GM12801 (cell line): ENCODE data around the gene WDR64.

ENCODE experiments used
- TF ChIP-seq, protein P1 (sequence below): IDR thresholded peaks from one replicate; pipeline ENCODE4 v1.5.1; 2011; ENCODE audit warnings: control low read depth; ENCODE audit not compliant: insufficient read length; ENCODE audit errors: extremely low read depth

Gene WDR64

DNA sequence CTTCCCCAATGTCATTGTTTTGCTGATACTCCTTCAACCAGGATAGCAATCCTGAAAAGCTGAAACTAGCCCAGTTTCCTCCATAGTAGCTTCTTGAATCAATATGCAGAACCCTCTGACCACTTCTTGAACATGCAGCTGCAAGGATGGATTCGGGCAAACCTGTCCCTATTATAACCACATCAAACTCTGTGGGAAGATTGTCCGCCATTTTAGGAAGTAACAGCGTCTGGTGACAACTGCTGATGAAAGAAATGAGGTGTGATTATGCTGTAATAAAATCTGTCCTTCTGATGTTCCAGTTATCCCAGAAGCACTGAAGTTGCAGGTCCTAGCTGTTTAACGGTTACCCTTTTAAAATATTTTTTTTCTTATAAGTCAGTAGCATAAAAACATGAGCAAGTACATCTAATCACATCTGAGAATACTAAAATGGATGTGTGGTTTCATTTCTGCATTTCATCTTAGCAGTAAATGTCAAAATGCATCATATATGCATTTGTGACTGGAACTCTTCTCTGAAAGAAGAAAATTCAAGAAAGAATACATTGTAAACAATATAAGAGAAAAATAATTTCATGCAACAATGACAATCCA, 16.4 kb upstream of the WDR64 start:
- TF ChIP-seq, protein P1, sequence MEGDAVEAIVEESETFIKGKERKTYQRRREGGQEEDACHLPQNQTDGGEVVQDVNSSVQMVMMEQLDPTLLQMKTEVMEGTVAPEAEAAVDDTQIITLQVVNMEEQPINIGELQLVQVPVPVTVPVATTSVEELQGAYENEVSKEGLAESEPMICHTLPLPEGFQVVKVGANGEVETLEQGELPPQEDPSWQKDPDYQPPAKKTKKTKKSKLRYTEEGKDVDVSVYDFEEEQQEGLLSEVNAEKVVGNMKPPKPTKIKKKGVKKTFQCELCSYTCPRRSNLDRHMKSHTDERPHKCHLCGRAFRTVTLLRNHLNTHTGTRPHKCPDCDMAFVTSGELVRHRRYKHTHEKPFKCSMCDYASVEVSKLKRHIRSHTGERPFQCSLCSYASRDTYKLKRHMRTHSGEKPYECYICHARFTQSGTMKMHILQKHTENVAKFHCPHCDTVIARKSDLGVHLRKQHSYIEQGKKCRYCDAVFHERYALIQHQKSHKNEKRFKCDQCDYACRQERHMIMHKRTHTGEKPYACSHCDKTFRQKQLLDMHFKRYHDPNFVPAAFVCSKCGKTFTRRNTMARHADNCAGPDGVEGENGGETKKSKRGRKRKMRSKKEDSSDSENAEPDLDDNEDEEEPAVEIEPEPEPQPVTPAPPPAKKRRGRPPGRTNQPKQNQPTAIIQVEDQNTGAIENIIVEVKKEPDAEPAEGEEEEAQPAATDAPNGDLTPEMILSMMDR: no peak

DNA sequence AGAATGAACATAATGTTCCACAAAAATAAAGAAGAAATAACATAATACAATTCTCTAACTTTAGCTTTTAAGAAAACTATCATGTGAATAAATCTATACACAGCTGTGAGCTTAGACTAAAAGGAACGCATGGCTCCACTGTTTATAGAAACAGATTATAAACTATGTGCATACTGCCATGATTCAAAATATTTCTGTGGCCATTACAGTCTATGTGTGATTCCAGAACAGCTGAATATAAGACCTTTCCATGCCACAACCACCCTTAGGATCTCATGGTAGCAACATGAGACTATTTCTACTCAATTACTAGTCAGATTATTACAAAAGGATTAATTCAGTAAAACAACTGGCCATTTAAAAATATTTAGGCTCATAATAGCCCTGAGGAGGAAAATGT, 15.8 kb upstream of the WDR64 start:
- TF ChIP-seq, protein P1: no peak

DNA sequence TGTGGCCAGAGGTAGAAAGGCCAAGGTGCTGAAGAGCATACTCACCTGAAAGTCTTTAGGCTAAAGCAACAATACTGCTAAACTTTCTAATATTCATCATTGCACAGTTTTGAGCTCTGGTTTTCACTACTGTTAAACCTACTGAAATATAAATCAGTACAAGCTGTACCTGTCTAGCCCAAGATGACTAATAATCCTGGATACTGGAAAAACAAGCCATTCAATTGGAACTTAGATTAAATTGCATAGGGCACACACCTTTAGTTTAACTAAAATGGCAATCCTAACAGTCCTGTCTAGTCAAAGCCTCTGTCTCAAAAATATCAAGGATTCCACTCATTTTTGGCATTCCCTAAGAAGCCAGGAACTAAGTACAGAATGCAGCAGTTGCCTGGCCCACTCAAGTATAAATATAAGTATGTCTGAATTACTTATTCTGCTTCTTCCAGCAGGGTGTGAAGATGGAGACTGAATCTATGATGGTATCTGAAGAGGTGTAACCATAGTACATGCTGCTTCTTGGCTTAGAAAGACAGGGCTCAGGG, 15.0 kb upstream of the WDR64 start:
- TF ChIP-seq, protein P1: no peak

DNA sequence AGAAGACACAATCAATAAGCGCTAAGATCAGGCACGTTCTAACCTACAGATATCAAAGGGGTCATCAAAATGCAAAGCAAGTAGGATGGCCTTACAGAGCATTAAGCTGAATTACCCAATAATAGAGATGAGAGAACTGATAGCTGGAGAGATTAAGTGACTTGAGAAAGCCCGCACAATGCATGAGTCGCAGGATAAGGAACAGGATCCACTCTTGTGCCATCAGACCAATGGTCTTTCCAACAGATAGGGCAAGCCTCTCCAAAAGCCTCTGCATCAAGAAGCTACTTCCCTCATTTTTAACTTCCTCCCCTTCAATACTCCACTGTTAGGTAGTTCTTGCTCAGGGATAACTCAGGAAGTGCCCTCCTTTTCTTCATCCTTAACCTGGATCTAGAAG, 14.5 kb upstream of the WDR64 start:
- TF ChIP-seq, protein P1: no peak

DNA sequence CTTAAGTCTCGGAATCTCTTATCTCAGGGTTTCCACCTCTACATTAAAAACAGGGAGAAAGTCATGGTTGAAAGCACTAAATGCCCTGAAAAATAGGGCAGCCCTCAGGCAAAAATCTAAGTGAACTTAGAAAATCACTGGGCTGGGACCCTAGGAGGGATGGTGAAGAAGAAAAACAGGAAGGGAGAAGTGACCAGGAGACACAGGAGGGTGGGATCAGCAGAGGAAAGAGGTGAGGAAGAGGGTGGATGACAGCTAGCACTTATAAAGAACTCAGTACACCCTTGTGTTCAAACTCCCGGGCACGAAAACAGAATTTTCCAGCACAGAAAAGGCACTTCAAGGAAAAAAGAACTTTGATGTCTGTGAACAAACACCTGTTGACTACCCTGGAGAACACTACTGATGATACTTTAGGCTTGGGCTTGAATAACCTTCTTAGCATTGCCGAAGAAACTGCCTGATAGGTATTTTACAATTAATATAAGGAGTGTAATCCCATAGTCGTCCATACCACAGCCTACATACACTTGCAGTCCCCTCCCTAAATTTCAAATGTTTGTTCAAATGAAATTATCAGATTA, 13.9 kb upstream of the WDR64 start:
- TF ChIP-seq, protein P1: no peak

DNA sequence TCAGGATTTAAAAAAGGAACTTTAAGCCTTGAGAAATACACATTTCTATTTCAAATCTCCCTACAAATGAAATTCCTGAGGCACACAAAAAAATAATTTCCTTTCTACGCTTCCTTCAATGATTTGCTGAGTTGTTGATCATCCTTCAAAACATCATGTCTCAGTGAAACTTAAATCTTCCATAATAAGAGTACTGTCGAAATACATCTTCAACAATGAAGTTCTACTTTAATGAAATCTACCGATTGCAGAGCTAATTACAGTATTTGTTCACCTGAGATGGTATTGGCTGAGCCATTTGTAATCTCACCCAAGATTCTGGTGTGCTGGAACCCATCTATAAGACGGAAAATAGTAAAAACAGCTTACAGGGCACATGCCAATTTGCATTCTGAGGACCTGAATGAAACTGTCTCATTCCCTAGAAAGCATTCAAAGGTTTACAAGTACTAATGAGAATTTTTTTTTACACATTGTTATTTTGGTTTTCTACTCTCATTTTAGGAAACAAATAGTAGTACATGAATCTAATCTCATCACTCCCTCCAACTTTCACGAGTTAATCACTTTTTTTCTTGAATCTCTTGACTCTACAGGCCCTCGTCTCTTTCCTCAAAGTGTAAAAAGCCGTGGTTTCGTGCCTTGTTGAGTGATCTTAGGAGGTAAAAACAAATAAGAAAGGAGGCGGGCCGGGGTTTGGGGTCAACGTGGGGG, 13.0 kb upstream of the WDR64 start:
- TF ChIP-seq, protein P1: no peak

DNA sequence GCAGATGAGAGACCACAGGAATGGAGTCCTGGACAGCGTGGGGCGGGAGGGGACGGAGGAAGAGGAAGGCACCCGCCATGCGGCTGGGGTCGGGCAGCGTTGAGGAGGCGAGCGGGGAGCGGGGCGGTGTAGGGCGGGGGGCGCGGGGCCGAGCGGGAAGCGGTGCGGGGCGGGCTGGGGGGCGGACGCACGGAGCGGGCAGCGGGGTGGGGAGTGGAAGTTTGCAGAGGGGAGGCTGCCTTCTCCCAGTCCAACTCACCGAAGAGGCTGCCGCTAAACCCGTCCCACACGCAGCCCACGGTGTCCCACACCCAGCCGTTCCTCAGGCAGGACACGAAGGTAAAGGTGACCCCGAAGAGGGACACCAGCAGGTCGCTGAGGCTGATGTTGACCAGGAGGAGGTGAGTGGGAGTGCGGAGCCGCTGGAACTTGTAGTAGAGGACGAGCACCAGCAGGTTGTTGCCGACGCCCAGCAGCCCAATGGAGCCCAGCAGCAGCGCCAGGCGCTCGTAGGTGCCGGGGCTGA, 12.4 kb upstream of the WDR64 start:
- TF ChIP-seq, protein P1: no peak
